ENCODE results near the gene PCDHB10.
"Not testable (repeated sequence)": the region's sequence is repeated elsewhere in the genome, so short reads cannot be mapped to it uniquely, and the experiment has no call there.

The PCDHB10 gene

GRCh38 chr5:141192110-141192725, at the start of gene PCDHB10:
Gene PCDHB10, plus strand, starts transcription at chr5:141192353. Its CDS starts 200 bp downstream, at chr5:141192553.
- DNase-seq (ENCODE audit: low spot score), result no peak

- no peak for DNase-seq (ENCODE audit: low spot score)
Observed at GRCh38 chr5:141149812-141150211, 42.3 kb upstream of the PCDHB10 start, which contains the start of gene PCDHB6. Gene PCDHB6, plus strand, starts transcription at chr5:141150057. Its CDS starts 201 bp downstream, at chr5:141150258.

GRCh38 chr5:141150224-141150992, 41.7 kb upstream of the PCDHB10 start:
- no peak for DNase-seq (ENCODE audit: low spot score)

GRCh38 chr5:141150993-141151325, 41.2 kb upstream of the PCDHB10 start:
- no peak for DNase-seq (ENCODE audit: low spot score)

- not testable (repeated sequence) for DNase-seq (ENCODE audit: low spot score)
Observed at GRCh38 chr5:141151632-141152031, 40.5 kb upstream of the PCDHB10 start.

GRCh38 chr5:141152096-141152495, 40.1 kb upstream of the PCDHB10 start:
- not testable (repeated sequence) for DNase-seq (ENCODE audit: low spot score)

GRCh38 chr5:141155540-141156374, 36.4 kb upstream of the PCDHB10 start:
- no peak for DNase-seq (ENCODE audit: low spot score)

- not testable (repeated sequence) for DNase-seq (ENCODE audit: low spot score)
Observed at GRCh38 chr5:141157356-141157755, 34.8 kb upstream of the PCDHB10 start.

GRCh38 chr5:141157901-141158300, 34.3 kb upstream of the PCDHB10 start:
- not testable (repeated sequence) for DNase-seq (ENCODE audit: low spot score)

GRCh38 chr5:141172381-141173204, 19.6 kb upstream of the PCDHB10 start, which contains the start of gene PCDHB7:
Gene PCDHB7, plus strand, starts transcription at chr5:141172644. Its CDS starts 192 bp downstream, at chr5:141172836.
- DNase-seq (ENCODE audit: low spot score), result no peak

- DNase-seq (ENCODE audit: low spot score), result not testable (repeated sequence)
Observed at GRCh38 chr5:141174291-141175104, 17.7 kb upstream of the PCDHB10 start.

GRCh38 chr5:141175933-141176332, 16.2 kb upstream of the PCDHB10 start:
- DNase-seq (ENCODE audit: low spot score), result no peak

GRCh38 chr5:141177577-141178191, 14.5 kb upstream of the PCDHB10 start, which contains the start of gene PCDHB8:
Gene PCDHB8, plus strand, starts transcription at chr5:141177790. Its CDS starts 245 bp downstream, at chr5:141178035.
- not testable (repeated sequence) for DNase-seq (ENCODE audit: low spot score)

- DNase-seq (ENCODE audit: low spot score), result not testable (repeated sequence)
Observed at GRCh38 chr5:141179371-141179770, 12.8 kb upstream of the PCDHB10 start.

GRCh38 chr5:141179876-141180275, 12.3 kb upstream of the PCDHB10 start:
- not testable (repeated sequence) for DNase-seq (ENCODE audit: low spot score)

- no peak for DNase-seq (ENCODE audit: low spot score)
Observed at GRCh38 chr5:141180313-141180712, 11.8 kb upstream of the PCDHB10 start.

GRCh38 chr5:141182248-141182647, 9.9 kb upstream of the PCDHB10 start, which contains the start of gene PCDHB16:
Gene PCDHB16, plus strand, starts transcription at chr5:141182387. Its CDS starts 173 bp downstream, at chr5:141182560.
- peak; percentile 76 for DNase-seq (ENCODE audit: low spot score)

GRCh38 chr5:141184117-141184855, 7.9 kb upstream of the PCDHB10 start:
- not testable (repeated sequence) for DNase-seq (ENCODE audit: low spot score)

GRCh38 chr5:141186897-141187512, 5.1 kb upstream of the PCDHB10 start, which contains the start of gene PCDHB9:
Gene PCDHB9, plus strand, starts transcription at chr5:141187161. Its CDS starts 158 bp downstream, at chr5:141187319.
- DNase-seq (ENCODE audit: low spot score), result no peak

Data from D341Med (cell line).